PC-9 (cell line): Measurements from ENCODE around the gene PTCD3.

ENCODE experiments used
- EZH2 ChIP-seq: fragments of 200-600 bp; sonication (generic); IDR thresholded peaks from 2 replicates; pipeline ENCODE4 v1.8.0; 2017; ENCODE audit warnings: antibody characterized with exemption, low read depth
- TF ChIP-seq, protein P1 (sequence below): fragments of 200-600 bp; sonication (generic); conservative IDR thresholded peaks from 2 replicates; pipeline ENCODE4 v1.6.1; 2017; ENCODE audit warnings: mixed run types, antibody characterized with exemption, mild to moderate bottlenecking, moderate library complexity

DNA sequence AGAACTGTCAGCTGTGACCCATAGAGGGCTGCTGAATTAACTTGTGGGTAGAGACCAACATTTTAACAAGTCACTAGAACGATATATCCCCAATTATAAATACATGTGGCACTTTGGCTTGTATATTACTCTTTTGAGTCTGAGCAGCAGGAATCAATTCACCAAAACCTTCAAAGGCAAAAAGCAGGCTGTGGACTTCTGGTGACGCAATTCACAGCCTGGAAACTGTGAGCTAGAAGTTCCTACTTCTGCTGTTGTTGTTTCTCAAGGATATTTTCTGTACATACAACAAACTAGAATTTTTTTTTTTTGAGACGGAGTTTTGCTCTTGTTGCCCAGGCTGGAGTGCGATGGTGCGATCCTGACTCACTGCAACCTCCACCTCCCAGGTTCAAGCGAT, 37.3 kb downstream of the PTCD3 start:
- no peak for TF ChIP-seq EZH2
- TF ChIP-seq, protein P1, sequence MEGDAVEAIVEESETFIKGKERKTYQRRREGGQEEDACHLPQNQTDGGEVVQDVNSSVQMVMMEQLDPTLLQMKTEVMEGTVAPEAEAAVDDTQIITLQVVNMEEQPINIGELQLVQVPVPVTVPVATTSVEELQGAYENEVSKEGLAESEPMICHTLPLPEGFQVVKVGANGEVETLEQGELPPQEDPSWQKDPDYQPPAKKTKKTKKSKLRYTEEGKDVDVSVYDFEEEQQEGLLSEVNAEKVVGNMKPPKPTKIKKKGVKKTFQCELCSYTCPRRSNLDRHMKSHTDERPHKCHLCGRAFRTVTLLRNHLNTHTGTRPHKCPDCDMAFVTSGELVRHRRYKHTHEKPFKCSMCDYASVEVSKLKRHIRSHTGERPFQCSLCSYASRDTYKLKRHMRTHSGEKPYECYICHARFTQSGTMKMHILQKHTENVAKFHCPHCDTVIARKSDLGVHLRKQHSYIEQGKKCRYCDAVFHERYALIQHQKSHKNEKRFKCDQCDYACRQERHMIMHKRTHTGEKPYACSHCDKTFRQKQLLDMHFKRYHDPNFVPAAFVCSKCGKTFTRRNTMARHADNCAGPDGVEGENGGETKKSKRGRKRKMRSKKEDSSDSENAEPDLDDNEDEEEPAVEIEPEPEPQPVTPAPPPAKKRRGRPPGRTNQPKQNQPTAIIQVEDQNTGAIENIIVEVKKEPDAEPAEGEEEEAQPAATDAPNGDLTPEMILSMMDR = no peak
